Measurements from ENCODE around the gene SAAL1. TPM values are rescaled to one million over a fixed set of nuclear protein-coding genes. Genes with fewer than 3 reads are reported as not detected.
A peak's percentile ranks its signal among the peaks of the same experiment; 100 is the strongest.

The SAAL1 gene
- total RNA-seq, 1 experiment from 2014 or later, result 43.5 TPM

DNA sequence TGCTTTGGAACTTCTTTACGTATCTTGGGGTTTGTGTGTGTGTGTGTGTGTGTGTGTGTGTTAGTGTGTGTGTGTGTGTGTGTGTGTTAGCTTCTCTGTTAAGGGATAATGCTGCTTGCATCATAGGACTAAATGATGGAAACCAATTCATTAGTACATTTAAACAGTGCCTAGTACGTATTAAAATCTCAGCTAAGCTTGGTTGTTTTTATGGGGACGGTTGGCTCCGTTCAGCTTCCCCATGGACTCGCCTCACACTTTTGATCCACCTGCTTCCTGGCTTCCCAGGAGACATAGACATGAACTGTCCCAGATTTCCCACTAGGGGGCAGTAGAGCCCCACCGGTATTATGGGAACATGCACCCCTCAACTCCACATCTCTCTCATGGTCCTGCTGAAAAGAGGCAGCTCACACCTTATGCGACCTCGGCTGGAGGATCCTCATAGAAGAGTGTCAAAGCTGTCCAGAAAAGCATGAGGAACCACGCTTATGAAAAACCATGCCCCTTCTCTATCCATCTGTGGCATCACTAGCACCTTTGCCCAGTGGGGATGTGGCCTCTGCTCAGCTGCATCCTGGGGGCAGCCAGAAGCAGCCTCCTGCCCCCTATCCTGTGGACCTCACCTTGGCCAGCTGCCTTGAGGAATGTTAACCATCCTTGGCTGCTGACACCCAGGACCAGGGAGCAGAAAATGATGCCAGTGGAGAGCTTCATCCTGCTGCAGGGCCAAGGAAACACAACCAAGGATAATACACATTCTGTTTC, 9.7 kb upstream of the SAAL1 start:
- H3K23ac ChIP-seq (ENCODE audit: insufficient read length, low read depth, low read length), result no peak overlapping the region
- no peaks in the 10 kb centered on the region for H3K79me1 ChIP-seq (ENCODE audit: insufficient read depth, low read depth, low read length, poor library complexity, severe bottlenecking)
- no peaks in the 10 kb centered on the region for H4K20me1 ChIP-seq (ENCODE audit: control insufficient read depth, insufficient read depth, insufficient read length)
- Mint-ChIP-seq H3K27ac (no peak overlapping the region), H3K4me3 (peak overlapping the region; percentile 24; a peak in 2 of 5 replicates), H3K9me3 (peaks cover 0 to 7% of the 10 kb centered on the region in 2 experiments; a peak in 1 of 5 replicates), H3K27me3 (ENCODE audit: low read depth) (peaks cover 38% of the 10 kb centered on the region), H3K4me1 (peaks cover 0 to 6% of the 10 kb centered on the region in 2 experiments; a peak in 2 of 4 replicates), H3K36me3 (ENCODE audit: insufficient read depth in 1 of 3, low read depth in 3 of 3) (peaks cover 0 to 4% (median 0%) of the 10 kb centered on the region in 3 experiments; a peak in 1 of 7 replicates)
- no peaks in the 10 kb centered on the region for H3K23me2 ChIP-seq (ENCODE audit: insufficient read length, low read depth, low read length, poor library complexity, severe bottlenecking)
- no peak overlapping the region for H4K5ac ChIP-seq (ENCODE audit: insufficient read length, low read depth, low read length)
- no peak overlapping the region for H4K8ac ChIP-seq (replicated peaks; ENCODE audit: insufficient read length, low read depth, low read length)
- TF ChIP-seq, protein P1, sequence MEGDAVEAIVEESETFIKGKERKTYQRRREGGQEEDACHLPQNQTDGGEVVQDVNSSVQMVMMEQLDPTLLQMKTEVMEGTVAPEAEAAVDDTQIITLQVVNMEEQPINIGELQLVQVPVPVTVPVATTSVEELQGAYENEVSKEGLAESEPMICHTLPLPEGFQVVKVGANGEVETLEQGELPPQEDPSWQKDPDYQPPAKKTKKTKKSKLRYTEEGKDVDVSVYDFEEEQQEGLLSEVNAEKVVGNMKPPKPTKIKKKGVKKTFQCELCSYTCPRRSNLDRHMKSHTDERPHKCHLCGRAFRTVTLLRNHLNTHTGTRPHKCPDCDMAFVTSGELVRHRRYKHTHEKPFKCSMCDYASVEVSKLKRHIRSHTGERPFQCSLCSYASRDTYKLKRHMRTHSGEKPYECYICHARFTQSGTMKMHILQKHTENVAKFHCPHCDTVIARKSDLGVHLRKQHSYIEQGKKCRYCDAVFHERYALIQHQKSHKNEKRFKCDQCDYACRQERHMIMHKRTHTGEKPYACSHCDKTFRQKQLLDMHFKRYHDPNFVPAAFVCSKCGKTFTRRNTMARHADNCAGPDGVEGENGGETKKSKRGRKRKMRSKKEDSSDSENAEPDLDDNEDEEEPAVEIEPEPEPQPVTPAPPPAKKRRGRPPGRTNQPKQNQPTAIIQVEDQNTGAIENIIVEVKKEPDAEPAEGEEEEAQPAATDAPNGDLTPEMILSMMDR (conservative IDR thresholded peaks at IDR 0.05), result peak; percentile 92
- peak overlapping the region; percentile 26 for H3K4me2 ChIP-seq (ENCODE audit: insufficient read depth, insufficient read length, low read length)
- no peak overlapping the region for H3K56ac ChIP-seq (ENCODE audit: insufficient read length, low read depth, low read length)
- no peak overlapping the region for H2BK12ac ChIP-seq (ENCODE audit: insufficient read length, low read depth, low read length)
- H2BK120ac ChIP-seq (ENCODE audit: low read depth, low read length, poor library complexity, severe bottlenecking), result no peak overlapping the region
- no peak overlapping the region for H3K14ac ChIP-seq (ENCODE audit: insufficient read depth, low read length)
- no peak overlapping the region for H3T11ph ChIP-seq (ENCODE audit: low read length)
- H3K27me3 ChIP-seq (ENCODE audit: insufficient read depth, low read length), result no peaks in the 10 kb centered on the region
- H4K91ac ChIP-seq (ENCODE audit: insufficient read length, low read depth, low read length), result no peak overlapping the region
- H2AFZ ChIP-seq (ENCODE audit: low read length), result no peak overlapping the region
- H2AK5ac ChIP-seq (ENCODE audit: insufficient read length, low read length), result no peak overlapping the region
- peak; percentile 85 for DNase-seq
- H3K18ac ChIP-seq (ENCODE audit: insufficient read length, low read depth, low read length), result no peak overlapping the region
- H3K4ac ChIP-seq (ENCODE audit: low read depth, low read length), result no peak overlapping the region
- H3K79me2 ChIP-seq (ENCODE audit: insufficient read depth, low read length), result no peaks in the 10 kb centered on the region
- H3K9me3 ChIP-seq (ENCODE audit: control insufficient read depth, low read depth, low read length), result no peaks in the 10 kb centered on the region
- H3K27ac ChIP-seq (ENCODE audit: insufficient read length, low read depth, low read length), result no peak overlapping the region
- H3K4me1 ChIP-seq (ENCODE audit: insufficient read depth, low read length), result no peaks in the 10 kb centered on the region
- H2BK5ac ChIP-seq (ENCODE audit: insufficient read length, low read length), result no peak overlapping the region
- WGBS (ENCODE audit: extremely low coverage, insufficient read length, low lambda C conversion rate), result no CpG with 5 or more reads among the region's 9 CpGs
- H2BK20ac ChIP-seq (ENCODE audit: low read depth, low read length, poor library complexity, severe bottlenecking), result no peak overlapping the region
- H3K9ac ChIP-seq (ENCODE audit: extremely low read depth, insufficient read length, low read length), result no peak overlapping the region
- no peak overlapping the region for H2BK15ac ChIP-seq (ENCODE audit: low read depth, low read length)

Measured in H9 (cell line).